ENCODE results near the gene ANGPTL8.

Gene ANGPTL8

DNA sequence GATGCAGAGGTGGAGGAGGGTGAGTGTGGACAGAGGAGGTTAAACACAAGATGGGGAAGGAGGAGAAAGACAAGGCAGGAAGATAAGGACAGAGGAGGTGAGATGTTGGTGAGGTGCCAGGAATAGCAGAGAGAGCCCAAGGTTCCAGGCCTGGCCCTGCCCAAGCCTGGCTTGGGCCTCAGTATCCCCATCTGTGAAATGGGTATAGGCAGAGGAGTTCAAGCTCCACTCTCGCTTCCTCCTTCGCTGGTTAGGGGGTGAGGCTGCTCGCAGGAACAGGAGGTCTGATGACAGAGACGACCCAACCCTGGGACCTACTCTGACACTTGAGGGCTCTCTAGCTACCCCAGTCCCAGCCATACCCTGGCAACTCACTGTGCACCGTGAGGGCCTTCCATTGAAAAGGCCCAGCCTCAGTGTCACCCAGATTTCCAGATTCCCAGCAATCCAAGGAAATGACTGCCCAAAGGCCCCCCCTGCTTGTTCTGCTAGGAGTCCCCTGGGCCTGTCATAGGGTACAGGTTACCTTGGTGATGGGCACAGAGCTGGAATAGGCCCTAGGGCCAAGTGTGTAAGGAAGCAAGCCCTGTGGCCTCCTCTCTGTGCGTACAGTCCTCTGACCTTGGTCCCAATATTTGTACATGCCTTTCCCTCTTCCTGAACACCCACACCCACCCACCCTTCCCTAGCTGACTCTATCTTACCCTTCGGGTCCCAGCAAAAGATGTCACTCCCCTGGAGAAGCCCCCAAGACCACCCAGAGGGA lies 8.6 kb upstream of the ANGPTL8 start:
- H3K27me3 ChIP-seq (ENCODE audit: control insufficient read depth, insufficient read depth, low read length): no peaks in the 10 kb centered on the region
- no peak overlapping the region for H3K27ac ChIP-seq (ENCODE audit: low read depth, low read length)
- peaks cover 16% of the 10 kb centered on the region for H3K36me3 ChIP-seq (ENCODE audit: control insufficient read depth, insufficient read depth, low read length)
- no peak overlapping the region for H3K4me3 ChIP-seq (ENCODE audit: low read length)
- no peak overlapping the region for H3K9ac ChIP-seq (ENCODE audit: low read length)
- no peaks in the 10 kb centered on the region for H3K4me1 ChIP-seq (ENCODE audit: control insufficient read depth, insufficient read depth, low read length)

DNA sequence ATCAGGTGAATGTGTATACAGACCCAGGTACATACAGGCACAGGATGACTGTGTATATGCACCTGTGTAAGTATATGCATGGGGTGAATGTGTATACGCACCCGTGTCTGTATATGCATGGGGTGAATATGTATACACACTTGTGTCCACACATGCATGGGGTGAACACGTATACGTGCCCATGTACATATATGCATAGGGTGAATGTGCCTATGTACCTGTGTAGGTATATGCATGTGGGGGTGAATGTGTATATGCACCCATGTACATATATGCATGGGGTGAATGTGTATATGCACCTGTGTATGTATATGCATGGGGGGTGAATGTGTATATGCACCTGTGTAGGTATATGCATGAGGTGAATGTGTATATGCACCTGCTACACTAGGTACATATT lies 6.9 kb upstream of the ANGPTL8 start:
- H3K27ac ChIP-seq (ENCODE audit: low read depth, low read length): no peak overlapping the region
- peaks cover 16% of the 10 kb centered on the region for H3K36me3 ChIP-seq (ENCODE audit: control insufficient read depth, insufficient read depth, low read length)
- no peak overlapping the region for H3K4me3 ChIP-seq (ENCODE audit: low read length)
- H3K4me1 ChIP-seq (ENCODE audit: control insufficient read depth, insufficient read depth, low read length): no peaks in the 10 kb centered on the region
- no peak overlapping the region for H3K9ac ChIP-seq (ENCODE audit: low read length)
- H3K27me3 ChIP-seq (ENCODE audit: control insufficient read depth, insufficient read depth, low read length): no peaks in the 10 kb centered on the region

DNA sequence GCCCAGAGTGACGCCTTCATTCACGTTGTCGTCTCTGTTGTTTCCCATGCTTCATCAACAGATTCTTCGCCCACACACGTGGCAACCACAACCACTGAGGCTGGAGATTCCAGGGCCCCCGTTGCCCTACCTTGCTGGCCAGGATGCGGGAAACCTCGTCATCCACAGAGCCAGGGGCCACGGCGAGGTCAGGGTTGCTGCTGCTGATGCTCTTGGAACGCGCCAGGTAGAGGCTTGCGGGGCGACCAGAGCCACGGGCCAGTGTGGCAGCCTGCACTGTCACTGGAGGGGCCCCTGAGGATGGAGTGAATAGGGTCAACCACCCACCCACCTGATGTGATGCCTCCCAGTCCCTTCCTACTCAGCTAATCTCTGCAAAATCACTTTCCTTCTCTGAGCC lies 6.3 kb upstream of the ANGPTL8 start:
- H3K27me3 ChIP-seq (ENCODE audit: control insufficient read depth, insufficient read depth, low read length): no peaks in the 10 kb centered on the region
- H3K9ac ChIP-seq (ENCODE audit: low read length): no peak overlapping the region
- no peaks in the 10 kb centered on the region for H3K4me1 ChIP-seq (ENCODE audit: control insufficient read depth, insufficient read depth, low read length)
- peaks cover 16% of the 10 kb centered on the region for H3K36me3 ChIP-seq (ENCODE audit: control insufficient read depth, insufficient read depth, low read length)
- H3K4me3 ChIP-seq (ENCODE audit: low read length): no peak overlapping the region
- no peak overlapping the region for H3K27ac ChIP-seq (ENCODE audit: low read depth, low read length)

DNA sequence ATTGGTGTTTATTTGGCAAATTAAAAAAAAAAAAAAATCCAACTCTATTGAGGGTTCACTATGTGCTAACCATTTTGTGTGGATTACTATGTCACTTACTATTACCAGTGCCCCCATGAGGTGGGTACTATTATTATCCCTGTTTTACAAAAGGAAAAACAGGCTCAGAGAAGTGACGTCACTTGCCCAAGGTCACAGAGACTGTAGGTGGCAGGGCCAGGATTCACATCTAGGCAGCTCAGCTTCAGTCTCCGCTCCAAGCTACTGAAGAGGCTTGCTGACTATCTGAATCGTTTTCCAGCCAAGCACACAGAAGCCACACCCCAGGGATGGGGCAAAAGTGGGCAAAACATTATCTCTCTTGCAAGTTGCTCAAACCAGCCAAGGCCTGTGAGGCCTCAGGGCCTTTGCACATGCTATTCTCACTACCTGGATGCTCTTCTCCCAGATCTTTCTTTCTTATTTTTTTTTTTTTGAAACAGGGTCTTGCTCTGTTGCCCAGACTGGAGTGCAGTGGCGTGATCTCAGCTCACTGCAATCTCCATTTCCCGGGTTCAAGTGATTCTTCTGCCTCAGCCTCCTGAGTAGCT lies 4.8 kb upstream of the ANGPTL8 start:
- no peaks in the 10 kb centered on the region for H3K4me1 ChIP-seq (ENCODE audit: control insufficient read depth, insufficient read depth, low read length)
- H3K4me3 ChIP-seq (ENCODE audit: low read length): no peak overlapping the region
- H3K27me3 ChIP-seq (ENCODE audit: control insufficient read depth, insufficient read depth, low read length): no peaks in the 10 kb centered on the region
- H3K9ac ChIP-seq (ENCODE audit: low read length): no peak overlapping the region
- no peak overlapping the region for H3K27ac ChIP-seq (ENCODE audit: low read depth, low read length)
- H3K36me3 ChIP-seq (ENCODE audit: control insufficient read depth, insufficient read depth, low read length): peaks cover 16% of the 10 kb centered on the region

DNA sequence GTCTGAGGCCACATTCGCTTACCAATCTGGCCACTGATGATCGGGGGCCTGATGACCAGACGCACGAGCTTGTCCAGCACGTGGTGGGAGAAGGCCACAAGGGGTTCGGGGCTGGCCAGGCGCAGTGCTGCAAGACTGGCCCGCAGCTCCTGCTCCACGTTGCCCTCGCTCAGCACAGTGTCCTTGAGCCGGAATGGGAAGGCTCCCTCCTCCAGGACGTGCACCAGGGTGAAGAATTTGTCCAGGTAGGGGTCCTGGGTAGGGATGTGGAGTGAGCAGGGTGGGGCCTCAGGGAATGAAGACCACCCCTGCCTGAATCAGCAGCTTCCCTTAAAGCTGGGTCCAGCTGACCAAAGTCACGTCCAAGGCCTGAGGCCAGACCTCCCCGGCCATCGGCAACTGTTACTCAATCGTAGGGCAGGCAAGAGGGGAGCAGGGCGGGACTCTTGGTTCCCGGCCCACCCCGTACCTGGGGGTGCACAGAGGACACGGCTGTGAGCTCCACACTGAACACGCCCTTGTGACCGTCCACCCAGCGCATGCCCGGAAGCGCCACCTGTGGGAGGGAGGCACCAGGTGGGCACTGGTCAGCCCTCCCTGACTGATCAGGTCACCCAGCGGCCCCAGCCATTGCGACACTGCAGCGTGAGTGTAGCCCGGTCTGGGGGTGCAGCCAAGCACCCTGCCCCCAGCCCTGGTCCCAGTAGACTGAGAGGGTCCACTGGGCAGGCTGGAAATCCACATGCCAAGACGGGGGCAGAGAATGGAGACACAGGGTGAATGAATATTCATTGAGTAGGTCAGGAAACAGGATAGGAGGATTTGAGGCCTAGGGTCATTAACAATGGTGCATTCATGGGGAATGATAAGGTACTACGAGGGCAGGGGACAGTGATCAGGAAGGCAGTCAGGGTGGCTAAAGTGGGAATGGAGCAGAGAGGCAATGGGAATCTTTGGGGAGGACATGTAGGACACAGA lies 2.8 kb upstream of the ANGPTL8 start:
- H3K27ac ChIP-seq (ENCODE audit: low read depth, low read length): no peak overlapping the region
- no peaks in the 10 kb centered on the region for H3K4me1 ChIP-seq (ENCODE audit: control insufficient read depth, insufficient read depth, low read length)
- H3K9ac ChIP-seq (ENCODE audit: low read length): no peak overlapping the region
- no peak overlapping the region for H3K4me3 ChIP-seq (ENCODE audit: low read length)
- no peaks in the 10 kb centered on the region for H3K27me3 ChIP-seq (ENCODE audit: control insufficient read depth, insufficient read depth, low read length)
- H3K36me3 ChIP-seq (ENCODE audit: control insufficient read depth, insufficient read depth, low read length): peaks cover 12% of the 10 kb centered on the region

DNA sequence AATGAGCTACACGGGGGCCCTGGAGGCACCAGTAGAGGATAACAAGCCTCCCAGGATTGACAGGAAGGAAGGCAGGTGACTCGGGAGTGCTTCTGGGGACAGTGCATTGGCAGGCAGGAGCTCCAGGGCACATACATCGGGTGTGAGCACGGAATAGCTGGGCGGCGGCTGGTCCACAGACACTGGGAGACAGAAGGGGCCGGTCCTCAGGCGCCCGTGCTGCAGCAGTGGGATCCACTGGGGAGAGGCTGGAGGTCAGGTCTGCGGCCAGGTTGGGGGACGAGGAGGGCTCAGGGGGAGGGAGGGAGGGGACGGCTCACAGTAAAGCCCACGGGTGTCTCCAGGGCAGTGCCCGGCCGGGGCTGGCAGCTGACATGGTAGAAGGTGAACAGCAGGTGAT lies 2.1 kb upstream of the ANGPTL8 start:
- Histone ChIP-seq H3K27me3 (ENCODE audit: control insufficient read depth, insufficient read depth, low read length) (no peaks in the 10 kb centered on the region), H3K27ac (ENCODE audit: low read depth, low read length) (no peak overlapping the region), H3K4me1 (ENCODE audit: control insufficient read depth, insufficient read depth, low read length) (no peaks in the 10 kb centered on the region), H3K4me3 (ENCODE audit: low read length) (no peak overlapping the region), H3K9ac (ENCODE audit: low read length) (no peak overlapping the region), H3K36me3 (ENCODE audit: control insufficient read depth, insufficient read depth, low read length) (peaks cover 6% of the 10 kb centered on the region)

DNA sequence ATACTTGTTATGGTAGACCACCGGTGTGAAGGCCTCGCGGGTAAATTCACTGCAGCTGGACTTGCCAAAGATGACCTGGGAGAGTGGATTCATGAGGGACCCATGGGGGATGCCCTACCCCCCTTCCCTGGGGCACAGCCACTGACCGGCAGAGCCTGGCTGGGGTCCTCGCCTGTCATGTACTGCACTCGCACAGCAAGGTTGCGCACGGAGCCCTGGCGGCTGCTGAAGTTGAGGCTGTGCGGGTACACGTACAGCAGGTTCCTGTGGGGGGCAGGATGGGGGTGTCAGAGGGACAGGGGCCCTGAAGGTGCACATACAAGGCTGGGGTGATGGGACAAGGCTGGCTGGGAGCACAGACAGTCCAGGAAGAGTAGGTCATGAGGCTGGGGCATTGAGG lies 1.4 kb upstream of the ANGPTL8 start:
- Histone ChIP-seq H3K9ac (ENCODE audit: low read length) (no peak overlapping the region), H3K27me3 (ENCODE audit: control insufficient read depth, insufficient read depth, low read length) (no peaks in the 10 kb centered on the region), H3K4me1 (ENCODE audit: control insufficient read depth, insufficient read depth, low read length) (no peaks in the 10 kb centered on the region), H3K4me3 (ENCODE audit: low read length) (no peak overlapping the region), H3K27ac (ENCODE audit: low read depth, low read length) (no peak overlapping the region), H3K36me3 (ENCODE audit: control insufficient read depth, insufficient read depth, low read length) (no peaks in the 10 kb centered on the region)

DNA sequence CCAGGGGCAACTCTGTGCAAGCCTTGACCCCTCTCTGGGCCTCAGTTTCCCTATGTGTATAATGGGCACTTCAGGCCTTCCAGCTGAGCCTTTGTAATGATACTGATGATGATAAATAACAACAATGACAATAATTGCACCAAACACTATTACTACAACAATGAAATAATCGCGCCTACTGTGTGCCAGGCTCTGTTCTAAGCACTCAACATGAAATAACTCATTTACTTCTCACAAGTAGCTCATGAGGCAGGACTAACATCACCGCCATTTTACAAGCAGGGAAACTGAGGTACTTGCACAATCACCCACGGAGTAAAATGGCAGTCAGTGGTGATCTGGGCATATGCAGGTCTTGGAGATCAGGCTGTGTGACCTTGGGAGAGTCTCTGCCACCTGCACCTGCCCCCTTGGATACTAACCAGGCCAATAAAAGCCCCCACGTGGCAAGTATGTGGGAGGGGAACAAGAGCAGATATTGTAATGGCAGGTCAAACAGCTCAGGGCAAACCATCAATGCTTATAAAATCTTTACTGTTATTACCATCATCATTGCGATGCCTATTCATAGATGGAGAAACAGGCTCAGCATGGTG lies 540 bp upstream of the ANGPTL8 start:
- no peaks in the 10 kb centered on the region for H3K36me3 ChIP-seq (ENCODE audit: control insufficient read depth, insufficient read depth, low read length)
- H3K4me3 ChIP-seq (ENCODE audit: low read length): no peak overlapping the region
- no peaks in the 10 kb centered on the region for H3K27me3 ChIP-seq (ENCODE audit: control insufficient read depth, insufficient read depth, low read length)
- no peaks in the 10 kb centered on the region for H3K4me1 ChIP-seq (ENCODE audit: control insufficient read depth, insufficient read depth, low read length)
- no peak overlapping the region for H3K27ac ChIP-seq (ENCODE audit: low read depth, low read length)
- no peak overlapping the region for H3K9ac ChIP-seq (ENCODE audit: low read length)

DNA sequence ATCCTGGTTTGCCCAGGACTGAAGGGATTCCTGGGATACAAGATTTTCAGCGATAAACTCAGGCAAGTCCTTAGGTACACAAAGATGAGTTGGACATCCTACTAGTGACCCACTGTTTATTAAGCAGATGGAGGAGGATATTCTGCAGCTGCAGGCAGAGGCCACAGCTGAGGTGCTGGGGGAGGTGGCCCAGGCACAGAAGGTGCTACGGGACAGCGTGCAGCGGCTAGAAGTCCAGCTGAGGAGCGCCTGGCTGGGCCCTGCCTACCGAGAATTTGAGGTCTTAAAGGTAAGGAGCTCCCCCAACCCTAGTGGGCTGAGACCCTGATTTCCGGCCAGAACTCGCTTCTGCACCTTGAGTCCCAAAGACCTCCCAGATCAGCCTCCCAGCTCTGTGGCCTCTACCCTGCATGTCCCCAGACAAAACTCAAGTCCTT lies 607 bp downstream of the ANGPTL8 start:
- H3K9ac ChIP-seq (ENCODE audit: low read length): no peak overlapping the region
- H3K4me1 ChIP-seq (ENCODE audit: control insufficient read depth, insufficient read depth, low read length): no peaks in the 10 kb centered on the region
- no peak overlapping the region for H3K4me3 ChIP-seq (ENCODE audit: low read length)
- no peak overlapping the region for H3K27ac ChIP-seq (ENCODE audit: low read depth, low read length)
- no peaks in the 10 kb centered on the region for H3K27me3 ChIP-seq (ENCODE audit: control insufficient read depth, insufficient read depth, low read length)
- H3K36me3 ChIP-seq (ENCODE audit: control insufficient read depth, insufficient read depth, low read length): no peaks in the 10 kb centered on the region

DNA sequence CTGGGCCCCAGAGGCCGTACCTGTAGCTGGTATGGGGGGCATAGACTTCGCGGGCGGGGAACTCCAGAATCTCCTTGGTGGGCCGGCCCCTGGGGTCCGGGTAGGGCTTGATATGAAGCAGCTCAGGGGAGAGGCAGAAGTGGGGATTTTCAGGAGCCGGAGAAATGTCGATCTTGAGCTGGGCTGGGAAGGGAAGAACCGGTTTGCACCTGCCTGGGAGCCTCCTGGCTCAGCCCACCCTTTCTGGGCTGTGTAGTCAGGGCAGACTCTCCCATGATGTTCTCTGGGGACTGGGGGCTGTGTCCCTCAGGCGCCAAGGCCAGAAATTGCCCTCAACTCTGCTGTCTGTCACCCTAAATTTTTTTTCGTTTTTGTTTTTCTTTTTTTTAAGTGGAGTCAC lies 2.6 kb downstream of the ANGPTL8 start:
- Histone ChIP-seq H3K36me3 (ENCODE audit: control insufficient read depth, insufficient read depth, low read length) (peaks cover 3% of the 10 kb centered on the region), H3K4me3 (ENCODE audit: low read length) (no peak overlapping the region), H3K27ac (ENCODE audit: low read depth, low read length) (no peak overlapping the region)

DNA sequence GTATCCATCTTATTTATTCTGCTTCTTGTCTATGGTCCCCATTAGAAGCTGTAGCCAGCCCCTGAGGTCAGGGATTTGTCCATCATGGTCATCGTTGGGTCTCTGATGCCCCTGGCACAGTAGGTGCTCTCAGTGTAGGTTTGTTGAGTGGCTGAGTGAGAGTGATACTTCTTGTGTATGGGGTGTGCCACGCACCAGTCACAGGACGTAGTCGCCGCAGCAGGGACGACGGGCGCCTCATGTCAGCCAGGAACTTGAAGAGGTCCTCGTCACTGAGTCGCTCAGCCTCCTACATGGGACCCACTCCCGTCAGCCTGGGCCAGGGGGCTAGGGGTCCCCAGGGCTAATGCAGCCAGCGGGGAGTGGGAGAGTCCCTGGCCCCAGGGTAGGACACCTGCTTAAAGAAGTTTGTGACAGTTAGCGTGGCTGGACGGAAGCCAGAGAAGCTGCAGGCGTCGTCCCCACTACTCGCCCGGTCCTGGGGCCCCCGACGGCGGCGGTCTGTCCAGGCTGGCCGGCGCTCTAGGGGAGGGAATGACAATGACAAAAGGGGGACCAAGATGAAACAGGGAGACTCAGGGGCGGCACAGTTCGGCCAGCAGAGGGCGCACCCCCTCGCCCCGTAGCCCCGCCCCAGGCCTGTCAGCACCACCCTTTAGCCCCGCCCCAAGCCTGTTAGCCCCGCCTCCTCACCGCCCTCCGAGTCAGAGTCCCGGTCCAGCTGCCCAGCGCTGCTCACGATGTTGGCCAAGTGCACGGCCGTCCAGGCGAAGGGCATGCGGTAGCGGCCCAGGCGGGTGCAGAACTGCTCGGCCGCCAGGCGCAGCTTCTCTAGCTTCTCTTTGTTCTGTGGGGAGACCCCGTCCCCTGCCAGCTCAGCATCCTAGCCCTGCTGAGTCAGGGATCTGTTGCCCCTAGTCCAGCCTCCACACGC lies 3.7 kb downstream of the ANGPTL8 start:
- no peak overlapping the region for H3K27ac ChIP-seq (ENCODE audit: low read depth, low read length)
- H3K9ac ChIP-seq (ENCODE audit: low read length): no peak overlapping the region
- no peak overlapping the region for H3K4me3 ChIP-seq (ENCODE audit: low read length)
- H3K4me1 ChIP-seq (ENCODE audit: control insufficient read depth, insufficient read depth, low read length): no peaks in the 10 kb centered on the region
- H3K27me3 ChIP-seq (ENCODE audit: control insufficient read depth, insufficient read depth, low read length): no peaks in the 10 kb centered on the region
- peaks cover 7% of the 10 kb centered on the region for H3K36me3 ChIP-seq (ENCODE audit: control insufficient read depth, insufficient read depth, low read length)

More for the DNA sequence above, 2.6 kb downstream of the ANGPTL8 start:
- Histone ChIP-seq H3K9ac (ENCODE audit: low read length) (no peak overlapping the region), H3K27me3 (ENCODE audit: control insufficient read depth, insufficient read depth, low read length) (no peaks in the 10 kb centered on the region), H3K4me1 (ENCODE audit: control insufficient read depth, insufficient read depth, low read length) (no peaks in the 10 kb centered on the region)

All from rectal smooth muscle tissue (tissue), 1 donor.